Tibial nerve (tissue), 4 donors: ENCODE results near the gene USE1.

Source experiments
- EP300 ChIP-seq, 2 donors: sonication (generic); formaldehyde crosslinking; IDR thresholded peaks; one replicate each; pipeline ENCODE4 v1.6.1; 2017; ENCODE audit warnings: antibody characterized with exemption in 2 of 2, mild to moderate bottlenecking in 1 of 2
- POLR2A ChIP-seq, 2 donors: fragments of 450-650 bp; IDR thresholded peaks; one replicate each; pipeline ENCODE4 v1.6.1; 2017; ENCODE audit warnings: antibody characterized with exemption in 2 of 2, mild to moderate bottlenecking in 2 of 2, moderate library complexity in 2 of 2
- TF ChIP-seq, protein P1 (sequence below), 5 experiments: fragments of 200-600 bp in 3 of 5; fragments of 450-650 bp in 2 of 5; sonication (generic) in 3 of 5; IDR thresholded peaks; one replicate each; pipeline ENCODE4 v1.5.1; 2016 to 2019; ENCODE audit warnings: antibody characterized with exemption in 5 of 5, mild to moderate bottlenecking in 3 of 5, moderate library complexity in 2 of 5

DNA sequence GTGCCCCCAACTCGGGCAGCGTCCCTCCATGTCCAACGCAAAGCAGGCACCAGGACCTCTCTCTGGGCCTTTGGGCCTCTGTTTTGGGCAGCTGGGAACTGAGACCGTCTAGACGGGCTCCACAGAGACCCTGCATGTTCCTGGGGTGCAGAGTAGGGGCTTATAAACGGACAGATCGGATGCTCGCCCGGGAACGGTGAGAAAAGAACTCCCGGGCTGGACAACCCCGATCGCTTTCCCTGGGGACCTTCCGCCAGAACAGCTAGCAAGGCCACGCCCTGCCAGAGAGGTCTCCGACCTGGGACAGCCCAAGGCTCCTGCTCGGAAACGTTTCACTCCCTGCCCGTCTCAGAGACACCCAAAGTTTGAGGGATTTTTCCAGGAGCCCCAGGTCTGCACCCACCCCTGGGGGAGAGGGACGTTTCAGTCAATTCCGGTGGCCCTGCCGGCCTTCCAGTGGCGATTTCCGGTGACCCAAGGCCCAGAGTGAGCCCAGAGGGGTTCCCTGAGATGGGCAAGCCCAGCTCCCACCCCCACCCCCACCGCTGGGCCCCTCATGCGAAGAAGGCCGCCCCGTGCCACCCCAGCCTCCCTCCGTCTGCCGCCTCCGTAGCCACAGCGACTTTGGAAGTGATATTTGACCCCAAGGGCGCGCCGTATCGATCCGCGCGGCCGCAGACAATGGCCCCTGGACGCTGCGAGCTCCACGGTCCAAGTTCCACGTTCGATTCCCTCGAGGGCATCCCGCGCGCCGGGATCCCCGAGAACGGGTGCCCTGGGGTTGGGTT is 28.9 kb downstream of the USE1 start:
- TF ChIP-seq, protein P1, sequence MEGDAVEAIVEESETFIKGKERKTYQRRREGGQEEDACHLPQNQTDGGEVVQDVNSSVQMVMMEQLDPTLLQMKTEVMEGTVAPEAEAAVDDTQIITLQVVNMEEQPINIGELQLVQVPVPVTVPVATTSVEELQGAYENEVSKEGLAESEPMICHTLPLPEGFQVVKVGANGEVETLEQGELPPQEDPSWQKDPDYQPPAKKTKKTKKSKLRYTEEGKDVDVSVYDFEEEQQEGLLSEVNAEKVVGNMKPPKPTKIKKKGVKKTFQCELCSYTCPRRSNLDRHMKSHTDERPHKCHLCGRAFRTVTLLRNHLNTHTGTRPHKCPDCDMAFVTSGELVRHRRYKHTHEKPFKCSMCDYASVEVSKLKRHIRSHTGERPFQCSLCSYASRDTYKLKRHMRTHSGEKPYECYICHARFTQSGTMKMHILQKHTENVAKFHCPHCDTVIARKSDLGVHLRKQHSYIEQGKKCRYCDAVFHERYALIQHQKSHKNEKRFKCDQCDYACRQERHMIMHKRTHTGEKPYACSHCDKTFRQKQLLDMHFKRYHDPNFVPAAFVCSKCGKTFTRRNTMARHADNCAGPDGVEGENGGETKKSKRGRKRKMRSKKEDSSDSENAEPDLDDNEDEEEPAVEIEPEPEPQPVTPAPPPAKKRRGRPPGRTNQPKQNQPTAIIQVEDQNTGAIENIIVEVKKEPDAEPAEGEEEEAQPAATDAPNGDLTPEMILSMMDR (IDR thresholded peaks at IDR 0.05), result no peak
- TF ChIP-seq POLR2A (IDR thresholded peaks at IDR 0.05) (no peak), EP300 (IDR thresholded peaks at IDR 0.05) (no peak)
